Peyer's patch (tissue), 4 donors: Measurements from ENCODE around the gene ADAMTSL2.

Source experiments
- CTCF ChIP-seq, 6 experiments: fragments of 450-650 bp in 4 of 6; fragments of 200-600 bp in 2 of 6; sonication (generic) in 1 of 6; IDR thresholded peaks; one replicate each; pipeline ENCODE4 v1.5.1; 2017 to 2019; ENCODE audit warnings: antibody characterized with exemption in 6 of 6, mild to moderate bottlenecking in 3 of 6, moderate library complexity in 1 of 6
- POLR2A ChIP-seq, 2 donors: fragments of 450-650 bp; IDR thresholded peaks; one replicate each; pipeline ENCODE4 v1.5.1; 2017; ENCODE audit warnings: antibody characterized with exemption in 2 of 2, mild to moderate bottlenecking in 2 of 2, moderate library complexity in 2 of 2

- TF ChIP-seq CTCF (IDR thresholded peaks at IDR 0.05) (no peak), POLR2A (IDR thresholded peaks at IDR 0.05) (no peak)
These were observed 9.4 kb downstream of the ADAMTSL2 start for GRCh38 chr9:133543772-133544467.
